ENCODE data around the gene ZNF232. TPM values are rescaled to one million over a fixed set of nuclear protein-coding genes. Genes with fewer than 3 reads are reported as not detected.
A peak's percentile ranks its signal among the peaks of the same experiment; 100 is the strongest.
"Not testable (repeated sequence)": the region's sequence is repeated elsewhere in the genome, so short reads cannot be mapped to it uniquely, and the experiment has no call there.

ZNF232 gene
- total RNA-seq (2014; rRNA removed; shearing (Covaris generic)) (5.2 and 6.1 TPM in 2 replicates), polyA plus RNA-seq (2016; fragmentation: Nextera tagmentation; extraction: Ambion mirVana) (3.8 and 5.2 TPM in 2 replicates)

GRCh38 chr17:5111402-5112204, at the start of gene ZNF232:
TSS of gene ZNF232 (minus strand) at chr17:5111878. CDS start at chr17:5111822, 56 bp downstream.
- Histone ChIP-seq H3K36me3 (ENCODE audit: low read depth) (0 out of 2 replicates have a peak, but pooled peaks cover under 1% of the 10 kb centered on the region), H3K27ac (peak within 1 kb of the TSS; percentile 42), H3K9me2 (ENCODE audit: insufficient read depth) (no peaks in the 10 kb centered on the region), H3K9me3 (ENCODE audit: low read depth) (no peaks in the 10 kb centered on the region), H3K4me3 (peak within 1 kb of the TSS; percentile 93), H3K27me3 (replicated peaks; ENCODE audit: insufficient read depth) (peaks cover 10% of the 10 kb centered on the region), H3K79me2 (ENCODE audit: insufficient read depth) (0 out of 2 replicates have a peak, but pooled peaks cover 7% of the 10 kb centered on the region), H3K4me2 (ENCODE audit: unreplicated experiment) (peak within 1 kb of the TSS; percentile 88), H3K4me1 (ENCODE audit: insufficient read depth) (no peaks in the 10 kb centered on the region), H3K9ac (peak within 1 kb of the TSS; percentile 73), H2AFZ (peak within 1 kb of the TSS; percentile 97), H3F3A (ENCODE audit: insufficient read depth) (no peaks in the 10 kb centered on the region), H4K20me1 (ENCODE audit: insufficient read depth) (no peaks in the 10 kb centered on the region)
- in situ Hi-C loops (cut with MboI) = no loop called here
- WGBS, 2 experiments (ENCODE audit: low coverage in 1 of 2, low lambda C conversion rate in 2 of 2, missing lambda C conversion rate in 2 of 2) = 1 to 2% methylated on average over 69 of the region's 69 CpGs
- TF ChIP-seq EZH2 (IDR thresholded peaks at IDR 0.05; ENCODE audit: insufficient read depth, poor library complexity, severe bottlenecking) = no peak
- TF ChIP-seq EZH2phosphoT487 (IDR thresholded peaks at IDR 0.05; ENCODE audit: insufficient read depth, low read depth) = no peak
- peak; percentile 97 for DNase-seq

- H3K4me2 ChIP-seq (ENCODE audit: unreplicated experiment); H3K79me2 ChIP-seq (ENCODE audit: insufficient read depth); H2AFZ ChIP-seq; H3K36me3 ChIP-seq (ENCODE audit: low read depth); H3K9me2 ChIP-seq (ENCODE audit: insufficient read depth); DNase-seq; H3K9me3 ChIP-seq (ENCODE audit: low read depth); in situ Hi-C loops (cut with MboI); H3K4me1 ChIP-seq (ENCODE audit: insufficient read depth); H4K20me1 ChIP-seq (ENCODE audit: insufficient read depth); H3F3A ChIP-seq (ENCODE audit: insufficient read depth); H3K27ac ChIP-seq; H3K4me3 ChIP-seq; H3K9ac ChIP-seq: not testable (repeated sequence)
- 58 to 71% methylated on average over 1 of the region's 1 CpG for WGBS, 2 experiments (ENCODE audit: low coverage in 1 of 2, low lambda C conversion rate in 2 of 2, missing lambda C conversion rate in 2 of 2)
- H3K27me3 ChIP-seq (replicated peaks; ENCODE audit: insufficient read depth) = peaks cover 18% of the 10 kb centered on the region
These were observed 49.0 kb upstream of the ZNF232 start for GRCh38 chr17:5160702-5161101.

- H3F3A ChIP-seq (ENCODE audit: insufficient read depth); DNase-seq; H2AFZ ChIP-seq; H3K79me2 ChIP-seq (ENCODE audit: insufficient read depth); H3K4me1 ChIP-seq (ENCODE audit: insufficient read depth); H4K20me1 ChIP-seq (ENCODE audit: insufficient read depth); H3K9ac ChIP-seq; H3K9me2 ChIP-seq (ENCODE audit: insufficient read depth); H3K27ac ChIP-seq; H3K4me2 ChIP-seq (ENCODE audit: unreplicated experiment); H3K36me3 ChIP-seq (ENCODE audit: low read depth); H3K9me3 ChIP-seq (ENCODE audit: low read depth); in situ Hi-C loops (cut with MboI); H3K4me3 ChIP-seq: not testable (repeated sequence)
- WGBS, 2 experiments (ENCODE audit: low coverage in 1 of 2, low lambda C conversion rate in 2 of 2, missing lambda C conversion rate in 2 of 2) = 38 to 55% methylated on average over 1 of the region's 1 CpG
- peaks cover 18% of the 10 kb centered on the region; the same call in 1 of the 2 replicates for H3K27me3 ChIP-seq (replicated peaks; ENCODE audit: insufficient read depth)
These were observed 34.4 kb upstream of the ZNF232 start for GRCh38 chr17:5146122-5146521.

- H3K4me1 ChIP-seq (ENCODE audit: insufficient read depth); H3K79me2 ChIP-seq (ENCODE audit: insufficient read depth); in situ Hi-C loops (cut with MboI); H3K27ac ChIP-seq; H3K9me2 ChIP-seq (ENCODE audit: insufficient read depth); H3K9ac ChIP-seq; DNase-seq; H3K4me3 ChIP-seq; H3K9me3 ChIP-seq (ENCODE audit: low read depth); H3F3A ChIP-seq (ENCODE audit: insufficient read depth); H3K4me2 ChIP-seq (ENCODE audit: unreplicated experiment); H2AFZ ChIP-seq; H3K36me3 ChIP-seq (ENCODE audit: low read depth); H4K20me1 ChIP-seq (ENCODE audit: insufficient read depth): not testable (repeated sequence)
- 54 to 75% methylated on average over 3 to 16 of the region's 18 CpGs for WGBS, 2 experiments (ENCODE audit: low coverage in 1 of 2, low lambda C conversion rate in 2 of 2, missing lambda C conversion rate in 2 of 2)
- peaks cover 18% of the 10 kb centered on the region; the same call in 1 of the 2 replicates for H3K27me3 ChIP-seq (replicated peaks; ENCODE audit: insufficient read depth)
These were observed 31.2 kb upstream of the ZNF232 start for GRCh38 chr17:5142877-5143276.

- Histone ChIP-seq H3K4me3 (no peak overlapping the region), H2AFZ (no peak overlapping the region), H3K9ac (no peak overlapping the region), H3K4me1 (ENCODE audit: insufficient read depth) (no peaks in the 10 kb centered on the region), H3K36me3 (ENCODE audit: low read depth) (no peaks in the 10 kb centered on the region), H3K4me2 (ENCODE audit: unreplicated experiment) (no peak overlapping the region), H3K9me3 (ENCODE audit: low read depth) (no peaks in the 10 kb centered on the region), H3K79me2 (ENCODE audit: insufficient read depth) (no peaks in the 10 kb centered on the region), H3K27ac (no peak overlapping the region), H4K20me1 (ENCODE audit: insufficient read depth) (no peaks in the 10 kb centered on the region), H3K27me3 (replicated peaks; ENCODE audit: insufficient read depth) (0 out of 2 replicates have a peak, but pooled peaks cover 1% of the 10 kb centered on the region), H3K9me2 (ENCODE audit: insufficient read depth) (no peaks in the 10 kb centered on the region), H3F3A (ENCODE audit: insufficient read depth) (no peaks in the 10 kb centered on the region)
- TF ChIP-seq EZH2 (IDR thresholded peaks at IDR 0.05; ENCODE audit: insufficient read depth, poor library complexity, severe bottlenecking) (no peak), EZH2phosphoT487 (IDR thresholded peaks at IDR 0.05; ENCODE audit: insufficient read depth, low read depth) (no peak)
- WGBS, 2 experiments (ENCODE audit: low coverage in 1 of 2, low lambda C conversion rate in 2 of 2, missing lambda C conversion rate in 2 of 2) = 80 to 85% methylated on average over 4 to 5 of the region's 5 CpGs
- no peak for DNase-seq
- in situ Hi-C loops (cut with MboI) = no loop called here
These were observed 27.7 kb upstream of the ZNF232 start for GRCh38 chr17:5139458-5139732.

All from GM23248 (cell line).